HTR-8/SVneo (cell line): ENCODE data around the gene NSMCE4A.
"Not testable (repeated sequence)": the region's sequence is repeated elsewhere in the genome, so short reads cannot be mapped to it uniquely, and the experiment has no call there.

ENCODE experiments used
- DNase-seq: peaks from one replicate; pipeline ENCODE4 v3.0.0; 2011; ENCODE audit warnings: low spot score, mixed read lengths; ENCODE audit not compliant: insufficient read length
- FAIRE-seq: peaks from 2 replicates; lab custom pipeline; 2011; peaks lifted over from hg19 to GRCh38; lab: Jason Lieb, UNC

Gene NSMCE4A

DNA sequence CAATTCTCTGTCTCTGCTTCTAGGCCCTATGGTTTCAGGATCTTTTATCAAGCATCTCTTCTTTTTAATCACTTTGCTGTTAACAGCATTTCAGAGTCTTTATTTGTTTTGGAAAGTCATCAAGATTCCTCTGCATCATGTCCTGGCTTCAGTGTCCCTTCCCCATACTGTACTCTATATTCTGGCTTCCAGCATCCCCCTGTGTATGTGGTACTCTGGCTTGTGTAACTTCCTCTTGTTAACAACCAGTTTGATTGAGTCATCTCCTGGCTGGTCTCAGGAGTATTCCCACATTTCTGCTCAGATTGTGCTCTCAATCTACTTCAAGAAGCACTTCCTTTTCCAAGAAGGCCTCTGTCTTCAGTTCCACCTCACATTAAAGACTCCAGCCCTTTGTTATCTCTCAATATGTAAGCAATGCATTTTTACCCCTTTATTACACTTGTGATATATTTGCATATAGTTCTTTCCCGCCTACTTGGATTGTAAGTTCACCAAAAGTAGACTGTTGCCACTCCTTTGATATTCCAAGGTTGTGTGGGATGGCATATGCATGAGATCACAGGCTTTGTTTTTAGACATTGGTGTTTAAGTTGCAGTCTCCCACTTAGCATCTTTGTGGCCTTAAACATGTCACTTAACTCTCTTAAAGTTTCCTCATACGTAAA, 32.1 kb downstream of the NSMCE4A start:
- peak; percentile 11 for DNase-seq
- FAIRE-seq: no peak

DNA sequence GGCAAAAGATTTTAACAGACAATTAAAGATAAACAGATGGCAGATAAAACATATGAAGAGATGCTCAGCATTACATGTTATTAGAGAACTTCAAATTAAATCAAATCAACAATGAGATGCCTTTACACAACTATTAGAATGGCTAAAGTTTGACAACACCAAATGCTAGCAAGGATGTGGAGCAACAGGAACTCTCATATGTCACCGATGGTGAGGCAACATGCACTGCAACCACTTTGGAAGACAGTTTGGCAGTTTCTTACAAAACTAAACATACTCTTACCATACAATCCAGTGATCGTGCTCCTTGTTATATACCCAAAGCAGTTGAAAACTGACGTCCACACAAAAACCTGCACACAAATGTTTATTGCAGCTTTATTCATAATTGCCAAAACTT, 33.5 kb downstream of the NSMCE4A start:
- DNase-seq: no peak
- no peak for FAIRE-seq

DNA sequence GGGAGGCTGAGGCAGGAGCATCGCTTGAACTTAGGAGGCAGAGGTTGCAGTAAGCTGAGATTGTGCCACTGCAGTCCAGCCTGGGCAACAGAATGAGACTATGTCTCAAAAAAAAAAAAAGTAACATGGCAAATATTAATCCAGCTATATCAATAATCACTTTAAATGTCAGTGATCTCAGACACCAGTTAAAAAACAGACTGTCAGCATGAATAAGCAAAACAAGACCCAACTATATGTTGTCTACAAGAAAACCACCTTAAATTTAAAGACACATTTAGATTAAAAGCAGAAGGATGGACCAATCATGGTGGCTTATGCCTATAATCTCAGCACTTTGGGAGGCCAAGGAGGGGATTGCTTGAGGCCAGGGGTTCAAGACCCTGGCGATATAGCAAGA, 38.7 kb downstream of the NSMCE4A start:
- DNase-seq (no peak), FAIRE-seq (no peak)

DNA sequence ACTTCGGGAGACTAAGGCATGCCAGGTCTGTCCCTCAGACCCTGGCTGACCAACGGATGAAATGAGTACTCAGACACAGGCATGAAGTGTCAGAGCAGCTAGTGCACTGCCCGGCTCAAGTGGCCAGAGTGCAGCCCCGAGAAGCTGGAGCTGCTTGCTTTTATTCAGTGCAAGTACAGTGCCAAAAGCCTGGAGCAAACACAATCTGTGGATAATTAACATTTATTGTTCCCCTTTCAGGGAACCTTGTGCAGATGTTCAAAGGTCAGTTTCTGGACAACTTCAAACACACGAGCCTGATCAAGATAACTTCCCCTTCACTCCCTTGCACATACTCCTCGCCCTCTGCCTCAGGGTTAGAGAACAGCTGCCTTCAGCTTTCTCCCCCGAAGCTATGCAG, 39.3 kb downstream of the NSMCE4A start:
- DNase-seq (no peak), FAIRE-seq (no peak)

DNA sequence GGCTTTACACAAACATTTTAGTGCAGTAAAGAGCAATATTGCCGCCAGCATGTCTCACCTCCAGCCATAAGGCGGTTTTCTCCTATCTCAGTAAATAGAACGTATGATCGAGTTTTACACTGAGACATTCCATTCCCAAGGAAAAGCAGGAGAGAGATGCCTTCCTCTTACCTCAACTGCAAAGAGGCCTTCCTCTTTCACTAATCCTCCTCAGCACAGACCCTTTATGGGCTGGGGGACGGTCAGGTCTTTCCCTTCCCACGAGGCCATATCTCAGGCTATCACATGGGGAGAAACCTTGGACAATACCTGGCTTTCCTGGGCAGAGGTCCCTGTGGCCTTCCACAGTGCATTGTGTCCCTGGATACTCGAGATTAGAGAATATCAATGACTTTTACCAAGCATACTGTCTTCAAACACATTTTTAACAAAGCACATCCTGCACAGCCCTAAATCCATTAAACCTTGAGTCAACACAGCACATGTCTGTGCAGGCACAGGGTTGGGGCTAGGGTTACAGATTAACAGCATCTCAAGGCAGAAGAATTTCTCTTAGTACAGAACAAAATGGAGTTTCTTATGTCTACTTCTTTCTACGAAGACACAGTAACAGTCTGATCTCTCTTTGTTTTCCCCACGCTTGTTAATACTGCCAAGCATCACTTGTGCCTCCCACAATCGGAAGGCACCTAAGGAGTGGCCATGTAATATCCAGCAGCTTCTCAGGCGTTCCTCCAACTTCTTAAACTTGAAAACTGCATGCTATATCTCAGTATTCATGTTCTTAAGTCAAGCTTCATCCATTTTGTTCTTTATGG, 44.5 kb downstream of the NSMCE4A start:
- DNase-seq, FAIRE-seq: not testable (repeated sequence)

DNA sequence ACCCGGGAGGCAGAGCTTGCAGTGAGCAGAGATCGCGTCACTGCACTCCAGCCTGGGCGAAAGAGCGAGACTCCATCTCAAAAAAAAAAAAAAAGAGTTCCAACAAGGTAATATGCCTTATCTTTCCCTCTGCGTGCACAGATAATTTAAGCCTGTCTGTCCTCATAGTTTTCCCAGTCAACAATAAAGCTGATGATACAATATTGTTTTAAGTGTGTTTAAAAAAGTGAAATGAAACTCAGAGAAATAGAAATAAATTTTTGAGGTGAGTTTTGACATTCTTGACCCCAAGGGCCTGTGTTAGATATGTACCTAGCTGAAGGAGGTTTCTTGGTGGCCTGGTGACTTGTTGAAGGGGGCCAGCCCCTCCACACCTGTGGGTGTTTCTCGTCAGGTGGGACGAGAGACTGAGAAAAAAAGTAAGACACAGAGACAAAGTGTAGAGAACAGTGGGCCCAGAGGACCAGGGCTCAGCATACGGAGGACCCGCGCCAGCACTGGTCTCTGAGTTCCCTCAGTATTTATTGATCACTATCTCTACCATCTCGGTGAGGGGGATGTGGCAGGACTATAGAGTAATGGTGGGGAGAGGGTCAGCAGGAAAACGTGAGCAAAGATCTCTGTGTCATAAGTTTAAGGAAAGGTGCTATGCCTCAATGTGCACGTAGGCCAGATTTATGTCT, 45.3 kb downstream of the NSMCE4A start:
- DNase-seq, FAIRE-seq: not testable (repeated sequence)

DNA sequence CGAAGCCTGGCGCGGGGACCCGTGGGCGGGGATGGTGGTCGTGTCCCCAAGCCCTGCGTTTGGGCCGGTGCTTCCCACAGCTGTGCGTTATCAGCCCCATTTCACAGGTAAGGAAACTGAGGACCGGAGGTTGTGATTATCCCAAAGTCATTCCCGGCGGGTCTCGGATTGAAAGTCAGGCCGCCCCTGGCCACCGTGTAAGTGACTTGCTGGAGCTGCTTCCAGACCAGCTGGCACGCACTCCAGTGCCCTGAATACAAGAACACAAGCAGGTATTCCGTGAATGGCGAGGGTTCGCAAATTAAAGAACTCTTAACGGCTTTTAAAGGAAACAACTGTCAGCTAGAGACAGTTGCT, 46.5 kb downstream of the NSMCE4A start:
- FAIRE-seq: no peak

DNA sequence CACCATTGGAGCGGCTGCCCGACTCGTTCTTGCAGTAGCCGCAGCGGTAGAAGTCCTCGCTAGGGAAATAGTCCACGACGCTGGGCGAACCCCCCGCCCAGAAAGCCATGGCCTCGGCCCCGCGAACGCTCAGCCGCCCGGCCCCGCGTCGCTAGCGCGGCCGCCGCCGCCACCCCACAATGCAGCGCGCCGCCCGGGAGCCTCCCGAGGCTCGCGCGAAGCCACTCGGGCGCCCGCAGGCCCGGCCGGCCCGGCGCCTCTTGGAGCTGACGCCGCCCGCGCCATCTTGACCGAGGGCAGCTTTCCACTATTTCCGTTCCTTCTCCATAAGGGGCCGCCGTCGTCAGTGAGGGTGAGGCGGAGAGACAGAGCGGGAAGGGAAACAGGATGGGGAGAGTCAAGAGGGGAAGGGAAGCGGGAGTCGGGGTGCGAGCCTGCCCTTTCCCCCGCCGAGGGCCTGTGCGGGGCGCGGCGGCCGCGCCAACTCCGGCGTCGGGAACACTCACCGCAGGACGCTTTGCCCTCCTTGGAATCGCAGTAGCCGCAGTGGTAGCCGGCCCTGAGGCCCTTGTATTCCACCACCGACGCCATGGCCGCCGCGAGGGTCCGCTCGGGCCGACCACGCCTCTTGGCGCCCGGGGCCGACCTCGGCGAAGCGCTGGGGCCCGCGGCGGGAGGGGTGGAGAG, 47.0 kb downstream of the NSMCE4A start, which contains the start of gene ATE1:
TSS of gene ATE1 (minus strand) at position 191 of the 687 bp plus-strand sequence. CDS start at position 109, 82 bp downstream.
- DNase-seq: peak; percentile 66

More for the DNA sequence above, 46.5 kb downstream of the NSMCE4A start:
- DNase-seq: no peak

DNA sequence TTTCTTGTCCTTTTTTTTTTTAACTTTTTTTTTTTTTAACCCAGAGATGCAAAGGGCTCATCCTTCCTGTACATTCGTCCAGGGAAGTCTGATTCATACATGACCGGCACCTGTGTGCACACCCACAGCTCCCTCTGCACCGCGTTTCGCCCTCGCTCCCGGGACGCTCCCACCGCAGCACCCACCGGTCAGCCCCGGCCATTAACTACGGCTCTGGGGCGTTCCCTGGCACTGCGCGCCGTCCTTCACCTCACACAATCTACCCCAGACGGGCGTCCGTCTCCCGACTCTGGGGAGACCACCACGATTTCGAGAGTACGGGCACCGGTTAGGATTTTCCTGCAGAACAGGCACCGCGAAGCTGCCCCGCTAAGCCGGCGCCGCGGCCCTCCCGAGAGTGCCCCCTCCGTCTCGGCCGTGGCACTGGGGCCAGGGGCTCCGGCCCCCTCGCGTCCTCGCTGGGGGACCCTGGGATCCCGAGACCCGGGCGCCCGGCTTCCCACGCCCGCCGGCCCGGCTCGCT, 47.6 kb downstream of the NSMCE4A start:
- FAIRE-seq: no peak
- DNase-seq: peak; percentile 32

More for the DNA sequence above, 47.0 kb downstream of the NSMCE4A start, which contains the start of gene ATE1:
- FAIRE-seq: no peak

DNA sequence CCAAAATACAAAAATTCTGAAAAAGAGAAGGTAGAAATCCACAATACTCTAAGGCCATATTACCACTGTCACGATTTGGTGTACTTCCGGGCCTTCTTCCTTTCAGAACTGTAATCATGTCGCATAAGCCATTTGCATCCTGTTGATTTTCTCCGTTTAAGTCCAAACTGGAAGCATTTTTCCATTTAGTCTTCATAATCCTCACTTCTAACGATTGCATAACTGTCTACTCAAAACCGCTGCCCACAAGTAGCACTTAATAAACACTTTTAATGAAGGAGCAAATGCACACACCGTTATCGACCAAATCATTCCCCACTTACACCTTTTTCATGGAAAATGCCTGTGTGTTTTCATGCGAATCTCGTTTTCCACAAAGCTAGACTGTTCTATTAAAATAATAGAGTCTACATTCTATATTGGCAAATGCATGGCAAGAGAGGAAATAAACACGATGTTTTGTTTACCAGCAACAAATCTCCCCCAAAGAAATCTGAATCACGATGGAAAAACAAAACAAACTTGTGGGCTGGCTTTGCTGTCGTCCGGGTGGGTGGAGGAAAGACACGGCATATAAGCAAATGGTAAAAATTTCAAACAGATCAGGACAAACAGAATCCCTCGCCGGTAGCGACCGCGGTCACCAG, 48.2 kb downstream of the NSMCE4A start:
- peak; percentile 11 for DNase-seq
- no peak for FAIRE-seq

DNA sequence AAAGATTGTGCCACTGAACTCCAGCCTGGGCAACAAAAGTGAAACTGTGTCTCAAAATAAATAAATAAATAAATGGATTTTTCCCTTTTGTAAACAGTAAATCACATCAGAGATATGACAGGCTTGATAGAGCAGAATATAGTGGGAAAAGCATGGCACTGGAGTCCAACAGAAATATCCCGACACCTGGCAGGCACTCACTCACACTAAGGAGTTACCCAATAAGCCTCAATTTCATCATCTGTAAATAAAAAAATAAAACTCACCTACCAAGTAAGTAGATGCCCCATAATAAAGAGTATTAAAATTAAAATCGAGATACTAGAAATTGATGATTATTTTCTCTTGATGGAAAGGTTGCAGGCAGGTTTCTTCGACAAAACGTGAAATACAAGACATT, 48.9 kb downstream of the NSMCE4A start:
- DNase-seq (no peak), FAIRE-seq (no peak)

DNA sequence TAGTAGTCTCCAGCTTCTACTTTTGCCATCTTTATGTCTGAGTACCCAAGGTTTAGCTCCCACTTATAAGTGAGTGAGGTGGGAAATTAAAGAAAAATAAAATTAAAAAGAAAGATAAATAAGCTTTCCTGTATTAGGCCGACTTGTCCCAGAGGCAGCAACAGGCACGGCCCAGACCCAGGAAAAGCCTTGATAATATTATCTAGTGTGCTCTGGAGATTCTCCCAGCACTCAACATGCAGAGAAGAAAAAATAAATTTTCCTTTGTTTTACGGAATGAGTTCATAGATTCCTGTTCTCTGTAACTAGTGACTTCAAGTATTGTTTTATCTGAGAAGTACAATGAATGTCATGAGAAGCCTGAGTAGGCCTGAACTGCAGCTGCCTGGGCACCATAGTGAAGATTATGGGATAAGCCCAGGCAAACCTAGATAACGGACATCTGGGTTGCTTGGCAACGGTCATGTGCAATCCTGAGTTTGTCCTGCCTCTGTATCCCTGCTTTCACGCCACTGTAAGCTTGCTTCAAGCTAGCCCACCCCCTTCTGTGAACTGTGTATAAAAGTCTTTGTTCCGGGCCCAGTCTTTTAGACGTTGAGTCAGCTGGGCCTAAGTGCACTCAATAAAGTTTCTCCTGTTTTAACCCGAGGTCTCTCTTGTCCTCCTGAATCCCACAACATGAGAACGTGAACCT, 53.6 kb downstream of the NSMCE4A start:
- no peak for DNase-seq
- no peak for FAIRE-seq

DNA sequence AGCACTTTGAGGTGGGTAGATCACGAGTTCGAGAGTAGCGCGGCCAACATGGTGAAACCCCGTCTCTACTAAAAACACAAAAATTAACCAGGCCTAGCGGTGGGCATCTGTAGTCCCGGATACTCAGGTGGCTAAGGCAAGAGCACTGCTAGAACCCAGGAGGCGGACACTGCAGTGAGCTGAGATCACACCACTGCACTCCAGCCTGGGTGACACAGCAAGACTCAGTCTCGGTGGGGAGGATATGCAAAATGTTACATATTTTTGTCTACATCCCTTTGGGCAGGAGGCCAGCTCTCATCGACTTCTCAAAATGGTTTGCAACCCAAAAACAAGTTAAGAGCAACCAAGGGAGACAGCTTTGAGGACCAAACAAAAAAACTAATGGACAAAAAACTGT, 55.4 kb downstream of the NSMCE4A start:
- FAIRE-seq: no peak

DNA sequence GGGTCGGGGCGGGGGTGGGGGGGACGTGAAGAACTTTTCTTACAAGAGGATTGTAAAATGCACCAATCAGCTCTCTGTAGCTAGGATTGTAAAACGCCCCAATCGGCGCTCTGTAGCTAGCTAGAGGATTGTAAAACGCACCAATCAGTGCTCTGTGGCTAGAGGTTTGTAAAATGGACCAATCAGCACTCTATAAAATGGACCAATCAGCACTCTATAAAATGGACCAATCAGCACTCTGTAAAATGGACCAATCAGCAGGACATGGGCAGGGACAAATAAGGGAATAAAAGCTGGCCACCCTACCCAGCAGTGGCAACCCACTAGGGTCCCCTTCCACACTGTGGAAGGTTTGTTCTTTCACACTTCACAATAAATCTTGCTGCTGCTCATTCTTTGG, 56.2 kb downstream of the NSMCE4A start:
- not testable (repeated sequence) for DNase-seq, FAIRE-seq

More for the DNA sequence above, 55.4 kb downstream of the NSMCE4A start:
- DNase-seq: no peak

DNA sequence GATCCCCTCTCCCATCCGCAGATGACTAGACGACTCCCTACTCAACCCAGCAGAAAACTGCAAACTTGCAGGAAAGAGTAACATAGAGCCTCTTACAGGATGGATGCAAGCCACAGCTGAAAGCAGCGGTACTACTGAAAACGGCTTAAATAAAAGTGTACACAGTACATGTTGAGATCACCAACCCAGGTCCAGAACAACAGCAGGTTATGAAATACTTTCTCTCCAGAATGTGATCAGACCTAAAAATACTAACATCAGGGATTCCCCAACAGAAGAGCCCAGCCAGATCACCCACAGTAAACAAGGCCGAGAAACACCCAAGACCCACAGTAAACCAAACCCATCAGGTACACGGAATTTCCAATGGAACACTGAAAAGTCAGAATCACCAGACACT, 60.4 kb downstream of the NSMCE4A start:
- no peak for FAIRE-seq
- no peak for DNase-seq

DNA sequence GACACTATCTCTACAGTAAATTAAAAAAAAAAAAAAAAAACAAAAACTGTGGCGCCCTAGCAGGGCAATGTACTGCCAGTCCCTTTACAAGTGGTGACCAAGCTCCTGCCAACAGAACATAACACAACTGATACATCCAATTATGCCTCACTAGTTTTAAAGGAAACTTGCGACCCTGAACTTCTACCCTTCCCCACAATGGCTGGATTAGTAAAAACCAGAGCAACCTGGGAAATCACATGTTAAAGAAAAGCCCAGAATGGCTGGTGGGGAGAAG, 63.7 kb downstream of the NSMCE4A start:
- no peak for FAIRE-seq
- no peak for DNase-seq

DNA sequence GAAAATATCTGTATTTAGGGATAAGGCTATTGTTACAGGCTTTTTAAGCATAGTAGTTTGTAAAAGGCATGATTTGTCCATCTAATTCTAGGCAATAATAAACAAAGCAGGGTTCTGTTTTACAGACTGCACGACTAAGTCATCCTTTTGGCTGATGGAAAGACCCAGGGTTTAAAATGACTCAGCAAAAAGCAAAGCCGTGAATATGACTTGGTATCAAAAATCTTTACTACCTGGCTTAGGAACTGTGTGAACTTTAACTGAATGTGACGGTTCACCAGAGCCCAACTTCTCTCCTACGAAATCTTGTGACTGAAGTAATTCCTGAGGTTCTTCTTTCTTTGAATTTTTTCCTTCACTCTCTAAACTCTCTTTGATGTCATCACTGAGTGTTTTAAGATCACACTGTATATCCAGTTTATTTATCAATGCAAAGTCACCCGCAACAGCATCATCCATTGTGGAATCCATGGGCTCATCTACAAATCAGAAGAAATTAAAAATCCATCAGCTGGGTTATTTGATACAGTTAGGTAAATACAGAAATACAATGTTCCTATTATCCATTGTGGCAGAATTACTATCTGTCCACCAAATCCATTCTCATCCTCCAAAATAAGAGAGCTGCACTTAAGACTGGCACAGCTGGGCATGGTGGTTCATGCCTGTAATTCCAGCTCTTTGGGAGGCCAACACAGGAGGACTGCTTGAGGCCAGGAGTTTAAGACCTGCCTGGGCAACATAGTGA, 64.2 kb downstream of the NSMCE4A start:
- FAIRE-seq (no peak), DNase-seq (no peak)
